NCI-H1417 treated with DMSO at 0.1 percent for 48 hours (cell line): Measurements from ENCODE around the gene ZIC1.

Source experiments
- DNase-seq: peaks from one replicate; lab custom pipeline; 2025; lab: John Stamatoyannopoulos, UW

The ZIC1 gene

GRCh38 chr3:147380387-147380951 is 28.7 kb upstream of the ZIC1 start:
- DNase-seq = no peak

- DNase-seq = no peak
Observed at GRCh38 chr3:147380977-147381376, 28.2 kb upstream of the ZIC1 start.

- no peak for DNase-seq
Observed at GRCh38 chr3:147381596-147381995, 27.6 kb upstream of the ZIC1 start.

- DNase-seq = no peak
Observed at GRCh38 chr3:147383617-147384016, 25.5 kb upstream of the ZIC1 start.

- no peak for DNase-seq
Observed at GRCh38 chr3:147384210-147385058, 24.7 kb upstream of the ZIC1 start.

- no peak for DNase-seq
Observed at GRCh38 chr3:147385059-147386012, 23.8 kb upstream of the ZIC1 start.

GRCh38 chr3:147387291-147387884 is 21.8 kb upstream of the ZIC1 start:
- no peak for DNase-seq

- DNase-seq = no peak
Observed at GRCh38 chr3:147387885-147388699, 21.1 kb upstream of the ZIC1 start.

- no peak for DNase-seq
Observed at GRCh38 chr3:147388700-147389580, 20.2 kb upstream of the ZIC1 start.

GRCh38 chr3:147389717-147390116 is 19.4 kb upstream of the ZIC1 start:
- no peak for DNase-seq

GRCh38 chr3:147390589-147391569 is 18.3 kb upstream of the ZIC1 start:
- no peak for DNase-seq

- DNase-seq = no peak
Observed at GRCh38 chr3:147391781-147392624, 17.2 kb upstream of the ZIC1 start.

- no peak for DNase-seq
Observed at GRCh38 chr3:147392625-147392946, 16.6 kb upstream of the ZIC1 start.

- DNase-seq = no peak
Observed at GRCh38 chr3:147393261-147393942, 15.8 kb upstream of the ZIC1 start.

- DNase-seq = no peak
Observed at GRCh38 chr3:147393943-147394883, 15.0 kb upstream of the ZIC1 start.

GRCh38 chr3:147394884-147395225 is 14.3 kb upstream of the ZIC1 start:
- DNase-seq = no peak
